DND-41 (cell line): ENCODE data around the gene CFAP251.
A peak's percentile ranks its signal among the peaks of the same experiment; 100 is the strongest.

Experiments
- CTCF ChIP-seq: IDR thresholded peaks from 2 replicates; pipeline ENCODE4 v1.5.1; 2012; ENCODE audit warnings: borderline replicate concordance, low read length, moderate library complexity, mild to moderate bottlenecking; ENCODE audit not compliant: poor library complexity, severe bottlenecking; ENCODE audit errors: extremely low read depth
- EZH2 ChIP-seq: IDR thresholded peaks from 3 replicates; pipeline ENCODE4 v1.6.1; 2012; ENCODE audit warnings: borderline replicate concordance, low read depth, mild to moderate bottlenecking, moderate library complexity, low read length, inconsistent platforms; ENCODE audit not compliant: severe bottlenecking

GRCh38 chr12:121917950-121918678 lies at the start of gene CFAP251:
- TF ChIP-seq EZH2 (no peak), CTCF (peak; percentile 91)
